A673 (cell line): ENCODE measurements around the gene PTX4.

Source experiments
- EZH2 ChIP-seq: fragments of 200-600 bp; sonication (generic); IDR thresholded peaks from 2 replicates; pipeline ENCODE4 v1.6.1; 2017; ENCODE audit warnings: borderline replicate concordance, low read depth, mild to moderate bottlenecking, mixed read lengths, antibody characterized with exemption, low read length; ENCODE audit not compliant: poor library complexity, severe bottlenecking
- TF ChIP-seq, protein P1 (sequence below): fragments of 300-800, 200-600 bp; sonication (generic); conservative IDR thresholded peaks from 2 replicates; pipeline ENCODE4 v1.5.1; 2017; ENCODE audit warnings: low read depth, mild to moderate bottlenecking, antibody characterized with exemption, low read length, moderate library complexity, mixed read lengths

DNA sequence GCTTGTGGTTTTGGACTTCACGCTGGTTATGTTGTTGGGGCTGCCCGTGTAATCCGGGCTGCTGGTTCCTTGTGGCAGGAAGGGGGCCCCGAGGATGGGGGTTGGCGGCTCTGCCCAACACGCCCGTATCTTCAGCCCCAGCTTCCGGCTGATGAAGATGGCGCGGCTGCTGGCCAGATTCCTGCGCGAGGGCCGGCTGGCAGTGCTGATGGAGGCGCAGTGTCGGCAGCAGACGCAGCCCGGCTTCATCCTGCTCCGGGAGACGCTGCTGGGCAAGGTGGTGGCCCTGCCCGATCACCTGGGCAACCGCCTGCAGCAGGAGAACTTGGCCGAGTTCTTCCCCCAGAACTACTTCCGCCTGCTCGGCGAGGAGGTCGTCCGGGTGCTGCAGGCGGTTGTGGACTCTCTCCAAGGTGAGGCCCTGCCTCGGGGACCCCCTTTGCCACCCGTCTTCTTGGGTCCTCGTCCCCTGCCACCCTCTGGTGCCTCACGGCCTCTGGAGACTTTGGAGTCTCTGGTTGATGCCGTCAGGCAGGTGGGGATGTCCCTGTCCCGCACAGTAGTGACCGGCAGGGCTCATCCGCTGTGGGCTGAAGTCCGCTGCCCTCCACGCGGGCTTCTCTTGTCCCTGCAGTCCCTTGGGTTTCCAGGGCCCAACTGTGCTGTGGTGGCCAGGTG, 6.6 kb upstream of the PTX4 start:
- no peak for TF ChIP-seq EZH2
- TF ChIP-seq, protein P1, sequence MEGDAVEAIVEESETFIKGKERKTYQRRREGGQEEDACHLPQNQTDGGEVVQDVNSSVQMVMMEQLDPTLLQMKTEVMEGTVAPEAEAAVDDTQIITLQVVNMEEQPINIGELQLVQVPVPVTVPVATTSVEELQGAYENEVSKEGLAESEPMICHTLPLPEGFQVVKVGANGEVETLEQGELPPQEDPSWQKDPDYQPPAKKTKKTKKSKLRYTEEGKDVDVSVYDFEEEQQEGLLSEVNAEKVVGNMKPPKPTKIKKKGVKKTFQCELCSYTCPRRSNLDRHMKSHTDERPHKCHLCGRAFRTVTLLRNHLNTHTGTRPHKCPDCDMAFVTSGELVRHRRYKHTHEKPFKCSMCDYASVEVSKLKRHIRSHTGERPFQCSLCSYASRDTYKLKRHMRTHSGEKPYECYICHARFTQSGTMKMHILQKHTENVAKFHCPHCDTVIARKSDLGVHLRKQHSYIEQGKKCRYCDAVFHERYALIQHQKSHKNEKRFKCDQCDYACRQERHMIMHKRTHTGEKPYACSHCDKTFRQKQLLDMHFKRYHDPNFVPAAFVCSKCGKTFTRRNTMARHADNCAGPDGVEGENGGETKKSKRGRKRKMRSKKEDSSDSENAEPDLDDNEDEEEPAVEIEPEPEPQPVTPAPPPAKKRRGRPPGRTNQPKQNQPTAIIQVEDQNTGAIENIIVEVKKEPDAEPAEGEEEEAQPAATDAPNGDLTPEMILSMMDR = no peak
